Measurements from ENCODE around the gene WDTC1.
"Not testable (repeated sequence)": the region's sequence is repeated elsewhere in the genome, so short reads cannot be mapped to it uniquely, and the experiment has no call there.

WDTC1 gene

GRCh38 chr1:27255136-27255535 lies 20.7 kb downstream of the WDTC1 start:
- peak; percentile 30 for DNase-seq

DNA sequence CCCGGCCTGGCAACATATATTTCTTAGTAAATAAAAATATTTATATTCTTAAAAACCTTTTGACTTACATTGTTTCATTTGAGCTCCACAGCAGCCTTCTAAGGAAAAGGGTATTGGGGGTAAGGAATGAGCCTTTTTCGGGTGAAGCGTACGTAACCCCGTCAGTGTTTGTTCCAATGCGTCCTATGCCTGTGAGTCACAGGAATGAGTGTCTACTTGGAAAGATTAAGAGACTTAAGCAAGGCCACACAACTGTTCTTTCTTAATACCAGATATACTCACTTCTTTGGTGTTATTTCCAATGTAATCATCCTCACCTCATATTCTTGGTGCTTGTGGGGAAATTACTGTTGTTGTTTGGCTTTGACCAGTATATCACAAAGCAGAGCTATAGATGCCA lies 22.7 kb downstream of the WDTC1 start:
- no peak for DNase-seq

DNA sequence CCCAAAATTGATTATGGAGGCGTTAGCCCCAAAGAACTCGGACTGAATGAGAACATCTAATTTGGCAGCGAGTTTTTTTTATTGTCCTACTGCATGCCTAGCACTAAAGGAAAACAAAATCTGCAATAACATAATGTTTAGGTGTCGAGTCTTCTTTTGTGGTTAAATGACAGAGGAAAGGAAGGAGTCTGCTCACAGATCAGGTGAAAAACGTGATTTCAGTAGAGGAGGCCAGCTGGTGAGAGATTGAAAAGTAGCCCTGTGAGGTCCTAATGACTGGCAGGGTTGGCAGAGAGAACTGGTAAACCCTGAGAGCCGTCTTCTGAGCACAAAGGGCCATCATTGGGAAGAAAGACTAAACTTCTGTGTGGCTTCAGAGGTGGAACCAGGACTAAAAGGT lies 24.2 kb downstream of the WDTC1 start:
- DNase-seq, result no peak

- DNase-seq, result no peak
Measured at GRCh38 chr1:27267153-27267552, 32.7 kb downstream of the WDTC1 start.

DNA sequence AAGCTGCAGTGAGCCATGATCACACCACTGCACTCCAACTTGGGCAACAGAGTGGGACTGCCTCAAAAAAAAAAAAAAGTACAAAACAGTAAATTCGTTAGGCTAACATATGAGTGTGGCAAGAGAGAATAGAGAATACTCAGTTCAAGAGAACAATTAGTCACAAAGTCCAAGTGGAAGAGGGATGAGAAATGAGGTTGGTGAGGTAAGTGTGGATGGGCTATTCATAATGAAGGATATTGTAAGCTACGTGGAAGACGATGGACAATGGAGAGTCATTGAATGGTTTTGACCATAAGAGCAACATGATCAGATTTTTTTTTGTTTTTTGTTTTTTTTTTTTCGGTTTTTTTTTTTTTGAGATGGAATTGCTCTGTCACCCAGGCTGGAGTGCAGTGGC lies 34.8 kb downstream of the WDTC1 start:
- DNase-seq, result no peak

GRCh38 chr1:27274204-27274603 lies 39.8 kb downstream of the WDTC1 start:
- DNase-seq, result no peak

- peak; percentile 78 for DNase-seq
Measured at GRCh38 chr1:27275696-27276095, 41.3 kb downstream of the WDTC1 start.

- peak; percentile 84 for DNase-seq
Measured at GRCh38 chr1:27284425-27285273, 50.2 kb downstream of the WDTC1 start.

DNA sequence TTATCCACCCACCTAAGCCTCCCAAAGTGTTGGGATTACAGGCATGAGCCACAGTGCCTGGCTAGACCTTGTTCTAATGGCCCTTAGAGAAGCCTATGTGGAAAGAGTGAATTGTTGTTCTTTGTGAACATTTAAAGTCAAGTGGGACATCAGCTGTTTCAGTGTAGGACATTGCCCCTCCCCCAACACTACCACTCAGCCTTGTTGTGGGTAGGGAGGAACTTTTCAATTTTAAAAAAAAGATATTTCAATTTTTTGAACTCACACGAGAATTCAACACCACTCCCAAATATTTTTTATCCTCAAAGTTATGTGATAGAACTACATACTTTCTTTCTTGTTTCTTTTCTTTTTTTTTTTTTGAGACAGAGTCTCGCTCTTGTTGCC lies 50.8 kb downstream of the WDTC1 start:
- no peak for DNase-seq

DNA sequence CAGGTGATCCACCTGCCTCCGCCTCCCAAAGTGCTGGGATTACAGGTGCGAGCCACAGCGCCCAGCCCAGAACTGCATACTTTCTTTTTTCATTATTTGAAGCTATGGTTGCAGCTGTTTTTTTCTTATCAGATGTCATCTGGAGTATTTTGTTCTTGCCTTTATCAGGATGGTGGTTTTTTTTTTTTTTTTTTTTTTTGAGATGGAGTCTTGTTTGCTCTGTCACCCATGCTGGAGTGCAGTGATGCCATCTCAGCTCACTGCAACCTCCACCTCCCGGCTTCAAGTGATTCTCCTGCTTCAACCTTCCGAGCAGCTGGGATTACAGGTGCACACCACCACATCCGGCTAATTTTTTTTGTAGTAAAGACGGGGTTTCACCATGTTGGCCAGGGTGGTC lies 51.4 kb downstream of the WDTC1 start:
- not testable (repeated sequence) for DNase-seq

- not testable (repeated sequence) for DNase-seq
Measured at GRCh38 chr1:27289125-27289524, 54.7 kb downstream of the WDTC1 start.

GRCh38 chr1:27290581-27290980 lies 56.1 kb downstream of the WDTC1 start:
- no peak for DNase-seq

DNA sequence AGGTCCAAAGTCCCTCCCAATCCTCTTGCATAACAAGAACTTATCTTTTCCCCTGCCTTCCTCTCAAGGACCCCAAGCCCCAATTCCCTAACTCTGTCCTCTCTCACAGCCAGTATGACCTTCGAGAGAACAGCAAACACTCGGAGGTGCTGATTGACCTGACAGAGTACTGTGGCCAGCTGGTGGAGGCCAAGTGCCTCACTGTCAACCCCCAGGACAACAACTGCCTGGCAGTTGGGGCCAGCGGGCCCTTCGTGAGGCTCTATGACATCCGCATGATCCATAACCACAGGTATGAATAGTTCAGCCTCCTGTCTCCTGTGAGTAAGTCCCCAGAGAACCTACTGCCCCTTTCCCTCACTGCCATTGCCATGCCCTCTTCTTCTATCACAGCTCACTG lies 57.7 kb downstream of the WDTC1 start:
- no peak for DNase-seq

DNA sequence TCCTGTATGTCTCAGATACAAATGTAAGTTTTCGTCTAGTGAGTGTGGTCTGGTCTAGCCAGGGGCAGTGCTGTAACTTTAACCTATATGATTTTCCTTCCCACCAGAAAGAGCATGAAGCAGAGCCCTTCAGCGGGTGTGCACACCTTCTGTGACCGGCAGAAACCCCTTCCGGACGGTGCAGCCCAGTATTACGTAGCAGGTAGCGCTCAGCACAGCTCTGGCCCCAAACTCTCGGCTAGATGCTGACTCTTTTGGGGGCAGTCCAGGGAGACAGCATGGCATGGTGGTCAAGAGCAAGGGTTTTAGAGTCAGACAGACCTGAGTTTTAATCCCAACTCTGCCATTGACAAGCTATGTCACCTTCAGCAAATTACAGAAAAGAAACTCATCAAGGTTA lies 59.5 kb downstream of the WDTC1 start:
- no peak for DNase-seq

DNA sequence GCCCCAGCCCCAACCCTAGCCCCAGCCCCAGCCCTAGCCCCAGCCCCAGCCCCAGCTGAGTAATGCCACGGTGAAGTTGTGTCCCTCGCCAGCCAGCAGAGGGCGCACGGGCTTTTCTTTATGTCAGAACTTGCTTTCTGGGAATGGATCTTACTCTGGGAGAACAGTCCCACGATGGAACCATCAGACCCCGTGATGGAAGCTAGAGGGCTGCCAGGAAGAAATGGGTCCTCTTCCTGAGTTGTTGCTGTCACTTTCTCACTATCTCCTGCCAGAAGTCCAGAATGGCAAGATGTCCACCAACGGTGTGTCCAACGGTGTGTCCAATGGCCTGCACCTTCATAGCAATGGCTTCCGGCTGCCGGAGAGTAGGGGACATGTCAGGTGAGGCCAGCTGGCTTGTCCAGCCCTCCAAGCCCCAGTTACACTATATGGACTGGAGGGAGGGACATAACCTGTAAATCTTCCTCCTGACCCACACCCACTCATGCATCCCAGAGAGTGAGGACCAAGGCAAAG lies 62.4 kb downstream of the WDTC1 start:
- peak; percentile 55 for DNase-seq

DNA sequence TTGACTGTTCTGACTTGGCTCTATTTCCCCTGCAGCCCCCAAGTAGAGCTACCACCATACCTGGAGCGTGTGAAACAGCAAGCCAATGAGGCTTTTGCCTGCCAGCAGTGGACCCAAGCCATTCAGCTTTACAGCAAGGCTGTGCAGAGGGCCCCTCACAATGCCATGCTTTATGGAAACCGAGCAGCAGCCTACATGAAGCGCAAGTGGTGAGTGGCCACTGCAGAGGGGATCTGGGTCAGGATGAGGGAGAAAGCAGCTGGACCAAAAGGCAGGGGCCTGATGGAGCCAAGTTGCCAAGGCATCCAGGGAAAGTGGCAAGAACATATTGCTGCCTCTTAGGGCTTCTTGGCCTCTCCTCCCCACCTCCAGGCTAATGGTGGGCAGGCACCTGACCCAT lies 63.5 kb downstream of the WDTC1 start:
- no peak for DNase-seq

- DNase-seq, result no peak
Measured at GRCh38 chr1:27298632-27299384, 64.4 kb downstream of the WDTC1 start.

- DNase-seq, result peak; percentile 51
Measured at GRCh38 chr1:27299385-27300271, 65.2 kb downstream of the WDTC1 start.

DNA sequence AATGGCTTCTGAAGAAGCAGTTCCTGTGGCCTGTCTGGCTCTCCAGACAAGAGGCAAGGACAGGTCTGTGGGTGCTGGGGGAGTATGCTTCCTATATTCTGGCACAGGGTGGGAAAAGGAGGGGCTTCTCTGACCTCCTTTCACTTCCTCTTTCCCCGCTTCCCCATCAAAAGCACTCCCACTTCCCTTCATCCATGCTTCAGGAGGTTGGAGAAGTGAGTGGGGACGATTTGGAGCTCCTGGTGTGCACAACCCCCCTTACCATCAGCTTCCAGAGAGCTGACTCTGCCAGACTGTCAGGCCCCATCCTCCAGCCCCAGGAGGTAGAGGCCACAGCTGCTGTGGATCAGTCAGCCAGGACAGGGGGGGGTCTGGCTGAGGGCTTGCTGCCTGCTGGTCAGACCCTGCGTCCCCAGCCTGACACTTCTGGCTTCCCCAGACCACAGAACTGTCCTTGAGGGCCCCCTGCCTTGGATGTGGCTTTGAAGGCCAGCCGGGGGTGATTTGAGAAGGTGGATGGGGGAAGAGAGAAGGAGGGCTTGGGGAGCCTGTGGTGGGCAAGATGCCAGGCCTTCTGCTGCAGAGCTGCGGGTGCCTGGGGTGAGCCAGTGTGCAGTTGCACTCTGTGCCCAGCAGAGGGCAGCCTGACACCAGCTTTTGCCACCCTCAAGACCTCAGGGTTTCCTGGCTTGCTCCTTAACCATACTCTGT lies 66.1 kb downstream of the WDTC1 start:
- peak; percentile 72 for DNase-seq

GRCh38 chr1:27301052-27301422 lies 66.6 kb downstream of the WDTC1 start:
- no peak for DNase-seq

DNA sequence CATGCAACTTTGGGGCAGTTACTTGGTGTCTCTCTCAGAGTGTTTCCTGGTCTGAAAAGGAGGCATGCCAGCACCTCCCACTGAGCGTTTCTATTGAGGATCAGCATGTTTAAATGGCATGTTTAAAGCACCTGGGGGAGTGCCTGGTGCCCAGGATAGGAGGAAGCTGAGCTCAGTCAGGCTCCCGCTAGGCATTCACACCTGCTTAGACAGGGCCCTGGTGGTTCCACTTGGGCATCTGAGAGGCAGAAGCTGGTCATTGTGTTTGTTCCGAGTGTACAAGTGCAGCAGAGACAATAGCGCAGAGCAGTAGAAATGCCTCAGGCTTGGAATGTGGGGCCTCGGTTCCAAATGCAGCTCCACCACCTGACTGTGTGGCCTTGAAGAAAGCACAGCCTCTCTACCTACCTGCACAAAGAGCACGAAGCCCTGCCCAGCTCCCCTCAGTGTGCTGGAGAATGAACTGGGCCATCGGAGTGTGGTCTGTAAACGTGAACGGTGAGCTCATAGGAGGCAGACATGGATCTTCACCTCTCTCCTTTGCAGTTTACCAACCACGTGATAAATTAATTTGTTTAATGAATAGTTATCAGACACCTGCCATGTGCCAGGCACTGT lies 67.3 kb downstream of the WDTC1 start:
- no peak for DNase-seq

- DNase-seq, result no peak
Measured at GRCh38 chr1:27302612-27303011, 68.2 kb downstream of the WDTC1 start.

Data from inflammatory macrophage treated with lipopolysaccharide for 4 hours (primary cell).